MM.1S (cell line): Measurements from ENCODE around the gene CLSTN1.

Source experiments
- CTCF ChIP-seq: fragments of 300-600 bp; sonication (generic); IDR thresholded peaks from 2 replicates; pipeline ENCODE4 v1.5.1; 2016; ENCODE audit warnings: antibody characterized with exemption, low read length, mixed read lengths
- EZH2 ChIP-seq: fragments of 300-600 bp; sonication (generic); optimal IDR thresholded peaks from 2 replicates; pipeline ENCODE3; 2017; ENCODE audit warnings: low read depth, mild to moderate bottlenecking, antibody characterized with exemption, low read length, mixed read lengths
- EZH2phosphoT487 ChIP-seq: fragments of 300-600 bp; sonication (generic); IDR thresholded peaks from 2 replicates; pipeline ENCODE4 v1.6.1; 2018; ENCODE audit warnings: antibody characterized with exemption, low read length

- TF ChIP-seq EZH2, result no peak
- no peak for TF ChIP-seq EZH2phosphoT487
- TF ChIP-seq CTCF, result no peak
Observed at GRCh38 chr1:9852410-9853248, 28.9 kb upstream of the CLSTN1 start.
